Right cardiac atrium (tissue), 5 donors: ENCODE results near the gene ZNF273. TPM values are rescaled to one million over a fixed set of nuclear protein-coding genes. Genes with fewer than 3 reads are reported as not detected.
"Not testable (repeated sequence)": the region's sequence is repeated elsewhere in the genome, so short reads cannot be mapped to it uniquely, and the experiment has no call there.

ENCODE experiments used
- ATAC-seq, 2 donors: fragments of 200-7000 bp; cut with Tn5 transposase; one replicate each; pipeline versions ENCODE4 v1.8.0 to v1.9.1; 2020; ENCODE audit warnings: moderate library complexity in 2 of 2, mild to moderate bottlenecking in 1 of 2
- DNase-seq, 3 donors: peaks; one replicate each; pipeline ENCODE4 v3.0.0-alpha.2; 2020
- H3K27ac ChIP-seq: one replicate; pipeline ENCODE4 v1.5.1; 2013; ENCODE audit warnings: mild to moderate bottlenecking, low read length, control low read depth, moderate library complexity
- H3K27me3 ChIP-seq: one replicate; pipeline ENCODE4 v1.6.1; 2013; ENCODE audit not compliant: control insufficient read depth, insufficient read depth
- H3K4me1 ChIP-seq: one replicate; pipeline ENCODE4 v1.6.1; 2013; ENCODE audit warnings: low read length; ENCODE audit not compliant: control insufficient read depth, insufficient read depth
- H3K4me3 ChIP-seq: one replicate; pipeline ENCODE4 v1.5.1; 2013; ENCODE audit warnings: low read length, control low read depth
- H3K9me3 ChIP-seq: one replicate; pipeline ENCODE4 v1.6.1; 2013; ENCODE audit warnings: low read length; ENCODE audit not compliant: control insufficient read depth
- WGBS: extraction: QIAGEN DNeasy Blood & Tissue Kit; methylation state at CpG from one replicate; pipeline ENCODE4 v1.1.7; 2013; 5-methylcytosine and 5-hydroxymethylcytosine counted together
- intact Hi-C, 4 donors: fragments of 100-400 bp; cut with DNase I; formaldehyde crosslinking; loops; one replicate each; pipeline versions ENCODE4 v1.11.0 to v1.14.0; 2022 to 2023
- polyA plus RNA-seq: library from polyadenylated mRNA; stranded (reverse); fragments of 200-250 nt; gene quantifications from one replicate; pipeline ENCODE4 v1.2.3, GENCODE V29; 2013
- total RNA-seq, 4 donors: library from RNA; stranded (reverse); fragmentation: NEBNext Ultra II Directional; extraction: Animal tissue kit (Norgen Biotek cat#: 25700); gene quantifications; one replicate each; pipeline ENCODE4 v1.2.1, GENCODE V29; 2021
- donor health status: healthy with polysubstance abuse.
- donor health status: DM: no; HTN: yes; CAD: no.
- donor health status: DM: no; HTN: no; CAD: no.
- donor health status: DM: no; HTN: yes; CAD: no; lungs with severe emphysema.
- donor health status: DM: yes; HTN: yes; CAD: no.

The ZNF273 gene
- total and polyA plus RNA-seq, 5 donors = 2.6 to 3.9 (median 3.1) TPM

GRCh38 chr7:64884085-64884912 is 18.8 kb upstream of the ZNF273 start:
- H3K4me1 ChIP-seq = no peaks in the 10 kb centered on the region
- no peak overlapping the region for H3K4me3 ChIP-seq
- H3K9me3 ChIP-seq = no peaks in the 10 kb centered on the region
- intact Hi-C loops = no loop called here
- H3K27me3 ChIP-seq = no peaks in the 10 kb centered on the region
- ATAC-seq (no peak), DNase-seq (no peak)
- WGBS = 91% methylated on average over 22 of the region's 22 CpGs
- no peak overlapping the region for H3K27ac ChIP-seq

- intact Hi-C loops = no loop called here
- H3K9me3 ChIP-seq = no peaks in the 10 kb centered on the region
Measured at GRCh38 chr7:64884913-64885370, 18.1 kb upstream of the ZNF273 start.

DNA sequence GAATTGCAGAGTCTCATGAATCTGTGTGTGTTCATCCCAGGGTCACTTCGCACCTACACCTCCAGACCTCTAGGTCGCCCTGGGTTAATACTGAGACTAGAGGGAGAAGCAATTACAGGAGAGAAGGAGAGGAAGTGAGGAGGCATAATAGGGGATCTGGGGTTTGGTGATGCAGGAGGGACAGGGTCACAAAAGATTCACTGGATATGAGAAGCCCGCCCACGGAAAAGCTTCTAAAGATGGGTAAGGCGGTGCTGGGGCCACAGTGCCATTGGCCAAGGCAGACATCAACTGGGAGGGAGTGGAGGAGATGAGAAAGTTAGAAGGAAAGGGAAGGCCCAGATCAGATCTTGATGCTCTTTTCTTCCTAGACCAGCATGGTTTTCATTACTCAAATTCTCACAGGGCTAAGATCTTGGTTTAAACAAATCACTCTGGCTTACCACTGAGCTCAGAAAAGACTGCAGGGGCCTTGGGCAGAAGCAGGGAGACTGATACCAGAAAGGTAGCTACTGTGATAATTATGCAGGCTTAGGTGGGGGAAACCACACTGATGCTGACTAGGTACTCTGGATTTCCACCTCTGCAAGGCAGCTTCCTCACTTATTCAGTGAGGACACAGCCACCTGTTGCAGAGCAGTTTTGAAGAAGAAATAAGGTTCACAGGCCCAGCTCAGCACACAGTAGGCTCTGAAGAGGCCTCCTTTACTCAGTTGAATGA is 17.4 kb upstream of the ZNF273 start:
- no peak for ATAC-seq
- WGBS = 95% methylated on average over 5 of the region's 5 CpGs
- intact Hi-C loops = no loop called here

More at GRCh38 chr7:64884913-64885370, 18.1 kb upstream of the ZNF273 start:
- Histone ChIP-seq H3K4me1 (no peaks in the 10 kb centered on the region), H3K27me3 (no peaks in the 10 kb centered on the region), H3K27ac (no peak overlapping the region), H3K4me3 (no peak overlapping the region)
- WGBS = 87% methylated on average over 19 of the region's 19 CpGs
- DNase-seq = no peak
- no peak for ATAC-seq

DNA sequence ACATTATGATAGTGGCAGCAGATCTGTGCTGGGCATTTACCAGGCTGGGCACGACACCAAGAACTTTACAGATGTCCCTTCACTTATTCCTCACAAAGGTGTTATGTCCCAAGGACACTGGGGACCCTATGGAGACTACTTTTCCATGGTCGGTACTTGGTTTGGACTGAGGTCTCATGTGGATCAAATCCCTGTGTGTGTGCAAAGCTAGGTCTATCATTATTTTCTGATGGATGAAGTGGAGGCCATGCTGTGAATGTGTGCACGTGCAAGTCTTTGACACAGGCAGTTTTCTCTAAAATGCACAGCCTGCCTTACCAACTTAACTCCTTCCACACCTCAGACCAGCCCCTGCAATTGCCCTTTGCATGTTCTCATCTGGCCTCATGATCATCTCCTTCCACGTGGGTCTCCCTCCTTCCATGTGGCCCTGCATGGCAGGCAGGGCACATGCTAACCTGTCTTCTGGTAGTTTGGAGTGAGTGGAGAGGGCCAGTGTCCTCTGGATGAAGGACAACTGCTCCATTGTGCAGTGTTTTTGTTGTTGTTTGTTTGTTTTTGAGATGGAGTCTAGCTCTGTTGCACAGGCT is 16.0 kb upstream of the ZNF273 start:
- no peak overlapping the region for H3K27ac ChIP-seq
- H3K27me3 ChIP-seq = no peaks in the 10 kb centered on the region
- no peak for ATAC-seq
- H3K4me3 ChIP-seq = no peak overlapping the region
- no peaks in the 10 kb centered on the region for H3K9me3 ChIP-seq
- no peak for DNase-seq
- peaks cover 4% of the 10 kb centered on the region for H3K4me1 ChIP-seq
- 82% methylated on average over 4 of the region's 4 CpGs for WGBS
- intact Hi-C loops = no loop called here

More for the DNA sequence above, 17.4 kb upstream of the ZNF273 start:
- no peak overlapping the region for H3K27ac ChIP-seq
- no peaks in the 10 kb centered on the region for H3K27me3 ChIP-seq
- no peak overlapping the region for H3K4me3 ChIP-seq
- no peak for DNase-seq
- H3K4me1 ChIP-seq = no peaks in the 10 kb centered on the region
- no peaks in the 10 kb centered on the region for H3K9me3 ChIP-seq

- intact Hi-C loops = no loop called here
- DNase-seq (peak; percentile 52 to 78 (median 77)), ATAC-seq (peak; percentile 59 to 64)
- Histone ChIP-seq H3K27me3 (no peaks in the 10 kb centered on the region), H3K27ac (no peak overlapping the region), H3K4me1 (peaks cover 4% of the 10 kb centered on the region), H3K9me3 (no peaks in the 10 kb centered on the region), H3K4me3 (peak overlapping the region; percentile 50)
- 22% methylated on average over 13 of the region's 13 CpGs for WGBS
Measured at GRCh38 chr7:64887756-64888508, 15.1 kb upstream of the ZNF273 start.

DNA sequence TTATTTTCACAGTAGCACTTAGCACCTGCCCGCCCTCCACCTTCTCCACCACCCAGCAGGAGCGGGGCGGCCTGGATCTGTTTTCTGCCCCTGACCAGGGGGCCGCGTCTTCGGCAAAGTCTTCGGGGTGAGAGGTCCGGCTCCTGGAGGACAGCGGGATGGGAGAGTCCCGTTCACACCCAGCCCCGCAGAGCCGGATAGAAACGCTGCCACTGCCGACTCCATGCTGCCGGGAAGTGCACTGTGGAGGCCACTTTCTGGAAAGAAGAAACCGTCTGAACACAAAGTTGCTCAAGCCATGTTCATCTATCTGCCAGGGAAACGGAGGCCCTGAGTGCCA is 14.5 kb upstream of the ZNF273 start:
- Histone ChIP-seq H3K4me1 (peaks cover 4% of the 10 kb centered on the region), H3K9me3 (no peaks in the 10 kb centered on the region), H3K4me3 (peak overlapping the region; percentile 50), H3K27me3 (no peaks in the 10 kb centered on the region), H3K27ac (no peak overlapping the region)
- intact Hi-C loops = no loop called here
- 3% methylated on average over 17 of the region's 17 CpGs for WGBS
- ATAC-seq (peak; percentile 30 to 45), DNase-seq (peak in 2 of 3 donors; percentile 56 to 63)

DNA sequence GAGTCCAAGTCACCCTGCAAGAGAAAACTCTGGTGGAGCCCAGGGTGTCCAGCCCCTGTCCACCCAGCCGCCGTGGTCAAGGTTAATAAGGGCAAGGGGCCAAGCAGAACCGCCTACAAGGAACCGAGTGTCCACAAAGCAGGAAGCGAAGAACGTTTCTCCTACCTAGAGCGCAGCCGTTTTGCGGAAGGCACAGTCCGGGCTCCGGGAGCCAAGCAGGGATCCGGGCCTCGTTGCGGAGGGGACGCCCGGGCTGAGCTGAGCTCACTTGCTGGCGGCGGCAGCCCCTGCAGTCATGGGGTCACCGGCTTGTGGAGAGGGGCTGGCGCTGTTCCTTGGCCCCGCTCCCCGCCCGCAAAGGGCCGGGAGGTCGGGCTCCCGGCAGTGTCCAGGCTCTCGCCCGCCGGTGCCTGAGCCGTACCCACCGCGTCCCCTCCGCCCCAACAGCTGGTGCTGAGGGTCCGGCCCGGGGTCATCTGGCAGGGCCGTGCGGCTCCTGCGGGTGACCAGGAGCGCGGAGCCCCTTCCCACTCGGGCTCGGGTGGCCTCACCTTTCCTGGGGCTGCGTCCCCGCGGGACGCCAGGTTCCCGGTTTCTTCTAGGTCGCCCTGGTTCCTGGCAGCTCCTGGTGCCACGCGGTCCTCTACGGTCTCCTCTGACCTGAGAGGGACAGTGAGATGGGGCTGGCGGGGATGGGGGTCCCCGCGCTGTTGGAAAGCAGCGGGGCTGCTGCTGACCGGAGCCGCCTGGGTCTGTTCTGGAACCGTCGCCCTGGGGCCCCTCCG is 14.0 kb upstream of the ZNF273 start:
- ATAC-seq = peak; percentile 70 to 72
- Histone ChIP-seq H3K27ac (no peak overlapping the region), H3K4me1 (peaks cover 4% of the 10 kb centered on the region), H3K4me3 (peak overlapping the region; percentile 50), H3K9me3 (no peaks in the 10 kb centered on the region), H3K27me3 (no peaks in the 10 kb centered on the region)
- WGBS = 8% methylated on average over 60 of the region's 60 CpGs
- DNase-seq = peak; percentile 50 to 83 (median 81)
- intact Hi-C loops = no loop called here

DNA sequence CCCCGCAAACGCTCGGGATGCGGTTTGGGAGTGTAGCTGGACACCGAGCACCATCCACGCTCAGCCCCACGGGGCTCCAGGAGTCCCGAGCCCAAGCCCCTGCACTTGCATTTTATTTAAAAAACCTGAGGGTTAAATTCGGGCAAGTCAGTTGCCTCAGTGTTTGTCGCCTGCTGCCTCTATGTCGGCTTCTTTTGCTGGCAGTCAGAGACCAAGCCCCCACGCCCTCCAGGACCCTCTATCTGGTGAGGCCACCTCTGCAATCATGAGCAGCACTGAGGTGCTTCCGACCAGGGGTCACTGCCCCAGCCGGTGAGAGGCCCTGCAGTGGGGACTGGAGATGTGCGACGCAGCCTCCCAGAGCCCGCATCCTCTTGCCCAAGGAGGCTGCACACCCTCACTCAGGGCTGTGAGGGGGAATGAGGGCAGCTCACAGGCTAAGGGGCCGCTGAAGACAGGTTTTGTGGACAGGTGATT is 13.3 kb upstream of the ZNF273 start:
- H3K9me3 ChIP-seq = no peaks in the 10 kb centered on the region
- H3K27me3 ChIP-seq = no peaks in the 10 kb centered on the region
- intact Hi-C loops = no loop called here
- peak overlapping the region; percentile 50 for H3K4me3 ChIP-seq
- WGBS = 39% methylated on average over 18 of the region's 18 CpGs
- peaks cover 4% of the 10 kb centered on the region for H3K4me1 ChIP-seq
- no peak overlapping the region for H3K27ac ChIP-seq
- peak in 1 of 2 donors; percentile 26 for ATAC-seq
- no peak for DNase-seq

DNA sequence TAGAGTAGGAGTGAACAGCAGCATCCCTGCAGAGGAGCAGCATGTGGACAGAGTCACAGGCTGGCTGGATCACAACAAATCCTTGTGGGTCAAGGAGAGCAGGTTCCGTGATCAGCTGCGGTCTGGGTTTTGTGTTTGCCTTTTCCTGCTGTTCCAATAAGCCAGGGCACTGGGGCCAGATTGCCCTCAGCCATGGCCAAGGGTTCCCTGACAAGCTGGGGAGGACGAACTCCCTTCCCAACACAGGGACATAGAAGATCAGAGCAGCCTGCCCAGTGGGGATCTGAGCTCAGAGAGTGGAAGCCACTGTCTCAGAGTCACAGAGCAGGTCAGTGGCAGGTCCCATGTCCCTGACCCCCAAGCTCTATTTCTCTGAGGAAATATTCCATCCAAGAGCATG is 12.8 kb upstream of the ZNF273 start:
- ATAC-seq, H3K4me1 ChIP-seq, intact Hi-C loops, DNase-seq, H3K4me3 ChIP-seq, H3K27ac ChIP-seq, H3K9me3 ChIP-seq, H3K27me3 ChIP-seq: not testable (repeated sequence)
- 84% methylated on average over 3 of the region's 3 CpGs for WGBS

DNA sequence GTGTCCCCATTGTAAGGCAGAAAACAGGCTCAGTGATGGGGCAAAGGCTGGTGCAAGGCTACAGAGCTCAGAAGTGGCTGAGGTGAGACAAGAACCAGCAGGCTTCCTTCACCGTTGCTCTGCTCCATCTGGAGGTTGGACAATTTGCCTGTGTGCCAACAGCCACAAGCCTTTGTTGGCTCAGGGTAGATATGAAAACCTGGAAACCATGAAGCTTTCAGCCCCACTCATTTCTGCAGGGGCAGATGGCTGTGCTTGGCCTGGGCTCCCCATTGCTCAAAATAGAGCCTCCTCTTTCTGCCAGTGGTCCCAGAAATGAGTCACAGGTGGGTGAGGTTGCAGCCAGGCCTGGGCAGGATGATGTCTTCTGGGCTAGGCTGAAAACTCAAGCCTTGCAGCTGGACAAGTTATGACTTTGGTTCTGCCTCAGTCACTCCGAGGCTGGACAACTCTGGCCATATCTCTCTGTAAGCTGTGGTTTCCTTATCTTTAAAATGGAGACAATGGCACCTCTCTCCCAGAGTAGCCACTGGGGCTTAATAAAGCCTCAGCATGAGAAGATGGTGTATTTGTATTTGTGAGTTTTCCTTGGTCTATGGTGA is 12.2 kb upstream of the ZNF273 start:
- Histone ChIP-seq H3K9me3 (no peaks in the 10 kb centered on the region), H3K4me3 (no peak overlapping the region), H3K4me1 (peaks cover 4% of the 10 kb centered on the region), H3K27me3 (no peaks in the 10 kb centered on the region), H3K27ac (no peak overlapping the region)
- DNase-seq (no peak), ATAC-seq (no peak)
- 38% methylated on average over 2 of the region's 2 CpGs for WGBS
- intact Hi-C loops = no loop called here
